Measurements from ENCODE around the gene CGB2.
"Not testable (repeated sequence)": the region's sequence is repeated elsewhere in the genome, so short reads cannot be mapped to it uniquely, and the experiment has no call there.

CGB2 gene

DNA sequence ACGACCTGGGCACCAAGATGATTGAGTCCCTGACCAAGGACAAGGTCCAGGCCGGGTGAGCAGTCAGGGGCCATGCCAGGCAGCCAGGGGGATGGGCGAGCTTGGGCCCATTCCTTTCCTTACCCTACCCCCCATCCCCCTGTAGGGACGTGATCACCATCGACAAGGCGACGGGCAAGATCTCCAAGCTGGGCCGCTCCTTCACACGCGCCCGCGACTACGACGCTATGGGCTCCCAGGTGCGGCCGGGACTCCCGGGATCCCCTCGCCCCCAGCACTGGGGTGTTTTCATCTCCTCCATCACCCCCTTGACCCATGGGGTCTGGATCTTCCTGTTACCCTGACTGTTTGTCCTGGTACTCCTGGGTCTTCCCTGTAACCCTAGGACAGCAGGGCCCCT lies 21.9 kb upstream of the CGB2 start:
- no peak for FAIRE-seq
- DNase-seq (ENCODE audit: low spot score): no peak

DNA sequence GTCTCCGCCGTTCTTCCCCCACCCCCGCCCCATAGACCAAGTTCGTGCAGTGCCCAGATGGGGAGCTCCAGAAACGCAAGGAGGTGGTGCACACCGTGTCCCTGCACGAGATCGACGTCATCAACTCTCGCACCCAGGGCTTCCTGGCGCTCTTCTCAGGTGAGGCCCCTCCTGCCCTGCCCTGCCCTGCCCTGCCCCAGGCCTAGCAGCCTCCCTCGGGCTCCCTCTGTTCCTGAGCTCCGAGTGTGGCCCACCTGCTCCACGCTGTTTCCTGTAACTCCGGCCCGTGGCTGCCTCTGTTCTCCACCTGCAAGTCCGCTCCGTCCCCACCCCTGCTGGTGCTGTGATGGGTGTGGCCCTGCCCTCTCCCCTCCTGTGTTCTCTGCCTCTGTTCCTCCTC lies 21.2 kb upstream of the CGB2 start:
- no peak for FAIRE-seq
- DNase-seq (ENCODE audit: low spot score): no peak

DNA sequence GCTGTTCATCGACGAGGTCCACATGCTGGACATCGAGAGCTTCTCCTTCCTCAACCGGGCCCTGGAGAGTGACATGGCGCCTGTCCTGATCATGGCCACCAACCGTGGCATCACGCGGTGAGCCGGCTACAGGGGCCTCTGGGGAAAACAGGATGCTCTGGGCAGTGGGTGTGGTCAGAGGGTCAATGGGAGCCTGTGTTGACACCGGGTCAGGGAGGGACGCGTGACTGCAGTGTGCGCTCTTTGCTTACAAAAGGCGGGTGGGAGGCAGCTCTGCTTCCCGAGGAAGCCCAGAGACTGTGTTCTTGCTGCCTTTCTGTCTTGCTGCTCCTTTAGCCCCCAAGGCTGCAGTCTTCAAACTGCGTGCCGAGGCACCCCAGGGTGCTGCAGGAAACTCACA lies 20.5 kb upstream of the CGB2 start:
- FAIRE-seq (no peak), DNase-seq (ENCODE audit: low spot score) (no peak)

DNA sequence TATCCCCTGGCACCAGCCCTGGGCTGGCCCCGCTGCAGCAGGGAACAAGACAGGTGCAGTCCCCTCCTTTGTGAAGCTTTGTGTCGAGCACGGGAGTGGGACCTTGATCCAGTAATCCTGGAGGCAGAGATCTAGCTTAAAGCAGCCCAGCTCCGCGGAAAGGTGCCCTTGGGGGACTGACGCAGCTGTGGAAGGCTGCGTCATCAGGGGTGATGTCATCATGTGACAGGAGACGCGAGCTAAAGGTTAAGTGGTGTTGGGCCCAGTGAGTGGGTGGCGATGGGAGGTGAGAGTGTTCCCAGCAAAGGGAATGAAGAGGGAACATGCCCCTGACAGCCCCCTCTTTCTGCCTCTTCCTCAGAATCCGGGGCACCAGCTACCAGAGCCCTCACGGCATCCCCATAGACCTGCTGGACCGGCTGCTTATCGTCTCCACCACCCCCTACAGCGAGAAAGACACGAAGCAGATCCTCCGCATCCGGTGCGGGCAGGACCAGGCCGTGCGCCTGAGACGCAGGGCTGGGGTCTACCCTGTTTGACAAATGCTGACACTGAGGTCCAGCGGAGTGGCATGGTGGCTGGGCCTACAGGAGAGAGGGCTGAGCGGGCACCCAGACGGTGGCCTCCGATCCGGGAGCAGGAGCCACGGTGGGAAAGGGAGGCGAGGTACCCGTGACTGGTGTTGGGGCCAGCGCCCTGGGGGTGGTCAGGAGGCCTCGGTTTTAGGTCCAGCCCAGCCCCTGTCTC lies 17.4 kb upstream of the CGB2 start:
- DNase-seq (ENCODE audit: low spot score): no peak
- FAIRE-seq: no peak

DNA sequence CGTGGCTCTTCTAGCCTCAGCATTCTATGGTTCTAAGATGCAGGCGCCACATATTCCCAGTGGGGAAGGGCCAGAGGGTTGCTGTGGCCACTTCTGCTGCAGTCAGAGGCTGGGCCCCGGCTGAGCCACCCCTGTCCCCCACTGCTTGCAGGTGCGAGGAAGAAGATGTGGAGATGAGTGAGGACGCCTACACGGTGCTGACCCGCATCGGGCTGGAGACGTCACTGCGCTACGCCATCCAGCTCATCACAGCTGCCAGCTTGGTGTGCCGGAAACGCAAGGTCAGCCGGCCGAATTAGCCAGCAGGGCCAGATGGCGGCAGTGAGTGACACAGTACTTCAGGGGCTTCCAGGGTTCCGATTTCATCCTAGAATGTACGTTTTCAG lies 16.8 kb upstream of the CGB2 start:
- FAIRE-seq (no peak), DNase-seq (ENCODE audit: low spot score) (no peak)

DNA sequence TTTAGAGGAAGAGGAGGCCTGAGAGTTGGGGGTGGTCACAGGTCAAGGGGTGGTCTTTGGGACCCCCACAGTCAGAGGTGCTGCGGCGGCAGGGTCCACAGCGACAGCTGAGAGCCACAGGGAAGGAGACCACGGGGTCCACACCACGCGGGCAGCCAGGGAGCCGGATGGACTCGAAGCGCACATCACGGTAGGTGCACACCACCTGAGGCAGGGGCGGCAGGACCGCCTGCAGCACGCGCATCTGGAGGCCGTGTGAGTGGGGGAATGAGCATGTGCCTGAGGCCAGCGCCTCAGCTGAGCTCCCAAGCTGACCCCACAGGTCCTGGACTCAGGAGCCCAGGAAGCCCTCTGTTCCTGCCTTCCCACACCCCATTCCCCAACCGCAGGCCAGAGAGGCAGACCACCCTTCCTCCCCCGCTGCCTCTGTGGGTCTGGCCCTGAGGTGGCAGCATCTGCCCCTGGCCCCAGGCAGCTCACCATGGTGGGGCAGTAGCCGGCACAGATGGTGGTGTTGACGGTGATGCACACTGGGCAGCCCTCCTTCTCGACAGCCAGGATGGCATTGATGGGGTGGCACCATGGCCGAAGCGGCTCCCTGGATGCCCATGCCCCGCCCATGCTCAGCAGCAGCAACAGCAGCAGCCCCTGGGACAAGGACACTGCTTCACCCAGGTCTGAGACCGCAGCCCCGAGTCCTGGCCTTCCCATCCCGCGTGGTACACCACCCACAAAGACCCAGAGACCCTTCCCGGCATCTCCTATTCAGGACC lies 15.4 kb upstream of the CGB2 start:
- DNase-seq (ENCODE audit: low spot score) (no peak), FAIRE-seq (no peak)

GRCh38 chr19:49017041-49017665 lies 14.5 kb upstream of the CGB2 start, which contains the start of gene LHB:
LHB (minus strand) TSS chr19:49017091; CDS start chr19:49017081, 10 bp downstream.
- DNase-seq (ENCODE audit: low spot score): no peak
- FAIRE-seq: no peak

DNA sequence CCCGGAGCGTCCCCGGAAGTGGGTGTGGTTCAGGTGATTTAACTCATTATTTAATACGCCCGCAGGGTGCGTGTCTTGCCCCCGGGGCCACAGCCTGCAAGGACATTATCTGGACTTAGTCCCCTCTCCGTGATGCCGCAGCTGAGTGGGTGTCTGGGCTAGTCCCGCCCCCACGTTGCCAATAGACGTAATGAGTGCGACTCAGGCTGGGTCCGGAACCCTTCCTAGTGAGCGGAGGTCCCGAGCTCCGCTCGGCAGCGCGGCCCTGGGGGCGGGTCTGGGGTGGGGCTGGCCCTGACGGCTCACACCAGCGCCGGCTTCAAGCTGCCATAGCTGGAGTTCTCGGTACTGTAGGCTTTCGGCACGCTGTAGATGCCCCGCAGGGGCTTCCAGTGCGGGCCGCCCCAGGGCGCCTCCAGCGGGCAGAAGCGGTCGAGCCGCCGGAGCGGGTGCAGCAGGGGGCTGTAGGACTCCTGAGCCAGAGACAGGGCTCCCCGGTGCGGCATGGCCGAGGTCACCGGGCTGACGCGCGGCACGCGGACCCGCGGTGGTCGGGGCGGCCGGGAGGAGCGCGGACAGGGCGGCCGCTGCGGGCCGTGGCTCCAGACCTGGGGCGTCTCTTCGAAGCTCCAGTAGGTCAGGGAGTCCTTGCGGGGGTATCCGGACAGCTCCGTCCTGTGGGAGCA lies 13.9 kb upstream of the CGB2 start:
- DNase-seq (ENCODE audit: low spot score): no peak
- FAIRE-seq: no peak

DNA sequence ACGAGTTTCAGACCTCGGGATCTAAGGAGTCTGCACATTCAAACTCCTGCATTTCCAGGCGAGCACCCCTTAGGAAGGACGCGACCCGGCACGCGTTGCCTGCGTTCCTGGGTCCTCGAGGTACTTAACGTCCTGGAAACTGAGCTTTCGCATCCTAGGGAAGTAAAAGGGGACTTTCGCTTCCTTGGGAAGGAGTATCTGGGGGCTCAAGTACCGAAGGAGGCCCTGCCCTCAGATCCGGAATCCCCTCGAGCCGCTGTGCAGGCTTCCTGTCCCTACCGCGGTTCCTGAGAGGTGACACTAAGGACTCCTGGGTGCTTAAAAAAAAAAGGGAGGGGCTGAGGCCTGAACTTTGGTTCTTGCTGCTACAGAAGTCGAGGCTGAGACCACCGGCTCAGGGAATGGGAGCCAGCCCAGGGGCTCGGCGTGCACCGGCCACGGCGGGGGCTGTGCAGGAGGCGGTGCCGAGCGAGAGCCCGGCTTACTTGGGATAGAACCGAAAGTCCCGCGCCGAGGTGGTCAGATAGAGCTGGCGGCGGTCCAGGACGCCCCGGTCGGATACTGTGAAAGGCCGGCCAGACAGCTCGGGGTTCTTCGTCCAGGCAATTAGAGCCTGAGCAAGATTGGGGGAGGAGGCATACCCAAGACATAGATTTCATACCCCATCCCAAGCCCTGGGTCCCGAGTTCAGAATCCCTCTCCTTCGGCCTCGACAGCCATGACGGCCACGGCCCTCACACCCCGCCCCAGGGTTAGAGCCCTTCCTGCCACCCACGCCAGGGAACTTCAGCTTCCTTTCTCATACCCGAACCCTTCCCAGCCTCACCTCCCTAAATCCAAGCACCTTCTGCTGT lies 13.1 kb upstream of the CGB2 start:
- DNase-seq (ENCODE audit: low spot score); FAIRE-seq: not testable (repeated sequence)

- DNase-seq (ENCODE audit: low spot score): no peak
- no peak for FAIRE-seq
Observed at GRCh38 chr19:49019242-49019932, 12.3 kb upstream of the CGB2 start.

DNA sequence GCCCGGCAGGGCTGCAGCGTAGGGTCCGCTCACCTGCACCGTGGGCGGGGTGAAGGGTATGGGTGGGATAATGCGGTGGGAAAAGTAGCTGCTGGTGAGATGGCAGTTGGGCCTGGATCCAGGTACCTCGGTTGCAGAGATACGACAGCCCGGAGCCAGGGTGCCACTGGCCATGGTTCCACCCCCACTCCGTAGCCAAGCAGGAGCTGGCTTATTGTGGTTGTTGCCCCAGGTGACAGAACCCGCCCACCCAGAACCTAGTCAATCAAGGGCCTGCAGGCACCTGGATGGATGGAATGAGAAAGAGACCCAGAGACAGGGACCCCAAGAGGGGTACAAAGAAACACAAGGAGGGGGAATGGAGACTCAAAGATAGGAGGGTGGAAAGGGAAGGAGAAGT lies 11.3 kb upstream of the CGB2 start:
- FAIRE-seq (no peak), DNase-seq (ENCODE audit: low spot score) (no peak)

DNA sequence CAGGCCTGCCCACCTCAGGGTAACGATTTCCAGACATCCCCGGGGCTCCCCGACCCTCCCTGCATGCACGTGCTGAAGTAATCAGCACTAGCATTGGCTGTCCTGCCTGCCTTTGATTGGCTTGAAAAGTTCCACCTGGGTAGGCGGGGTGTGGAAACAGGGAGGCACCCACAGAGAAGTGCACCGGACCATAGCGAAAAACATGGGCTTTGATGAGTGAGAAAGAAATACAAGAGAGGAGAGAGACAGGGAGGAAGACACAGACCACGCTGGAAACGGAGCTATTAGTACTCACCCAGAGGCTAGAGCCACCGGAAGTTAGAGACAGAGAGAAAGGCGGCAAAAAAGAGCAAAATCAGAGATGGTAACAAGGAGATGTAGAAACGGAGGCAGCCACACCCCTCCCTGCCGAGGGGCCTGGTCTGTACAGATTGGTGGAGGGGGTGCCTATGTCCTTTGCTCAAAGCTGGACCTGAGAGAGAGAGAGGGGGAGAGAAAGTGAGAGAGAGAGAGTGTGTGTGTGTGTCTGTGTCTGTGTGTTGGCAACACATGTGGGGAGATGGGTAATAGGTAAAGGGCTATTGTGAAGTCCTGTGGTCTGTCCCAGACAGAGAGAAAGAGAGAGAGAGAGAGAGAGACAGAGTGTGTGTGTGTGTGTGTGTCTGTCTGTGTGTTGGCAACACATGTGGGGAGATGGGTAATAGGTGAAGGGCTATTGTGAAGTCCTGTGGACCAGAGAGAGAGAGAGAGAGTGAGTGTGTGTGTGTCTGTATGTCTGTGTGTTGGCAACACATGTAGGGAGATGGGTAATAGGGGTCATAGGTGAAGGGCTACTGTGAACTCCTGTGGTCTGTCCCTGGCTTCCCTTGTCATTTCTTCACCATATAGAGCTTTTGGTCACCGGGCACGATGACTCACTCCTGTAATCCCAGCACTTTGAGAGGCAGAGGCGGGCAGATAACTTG lies 10.5 kb upstream of the CGB2 start:
- FAIRE-seq: peak; percentile 46
- peak; percentile 91 for DNase-seq (ENCODE audit: low spot score)

- DNase-seq (ENCODE audit: low spot score) (no peak), FAIRE-seq (no peak)
Observed at GRCh38 chr19:49022116-49022515, 9.6 kb upstream of the CGB2 start.

DNA sequence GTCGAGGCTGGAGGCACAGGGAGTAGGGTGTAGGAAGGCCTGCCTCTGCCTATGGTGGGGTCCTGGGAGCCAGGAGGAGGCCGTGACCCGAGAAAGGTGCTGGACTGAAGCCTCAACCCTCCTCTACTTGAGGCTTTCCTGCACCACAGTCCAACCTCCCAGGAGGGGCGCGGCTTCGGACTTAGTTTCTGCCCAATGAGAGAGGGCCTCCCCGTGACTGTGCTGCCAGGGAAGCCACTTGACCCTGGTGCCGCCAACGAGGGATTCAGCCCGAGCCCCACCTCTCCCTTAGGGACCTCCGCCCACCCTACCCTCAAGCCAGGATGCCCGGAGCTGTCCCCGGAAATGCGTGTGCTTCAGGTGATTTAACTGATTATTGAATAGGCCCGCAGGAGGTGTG lies 7.5 kb upstream of the CGB2 start, which contains the start of gene CGB3:
Gene CGB3 (minus strand): TSS at position 101 of the 400 bp plus-strand sequence. CDS start 362 bp downstream, outside the sequence.
- DNase-seq (ENCODE audit: low spot score); FAIRE-seq: not testable (repeated sequence)

- DNase-seq (ENCODE audit: low spot score); FAIRE-seq: not testable (repeated sequence)
Observed at GRCh38 chr19:49025088-49025487, 6.6 kb upstream of the CGB2 start.

- FAIRE-seq: not testable (repeated sequence)
- DNase-seq (ENCODE audit: low spot score): peak; percentile 22
Observed at GRCh38 chr19:49025599-49025998, 6.1 kb upstream of the CGB2 start.

DNA sequence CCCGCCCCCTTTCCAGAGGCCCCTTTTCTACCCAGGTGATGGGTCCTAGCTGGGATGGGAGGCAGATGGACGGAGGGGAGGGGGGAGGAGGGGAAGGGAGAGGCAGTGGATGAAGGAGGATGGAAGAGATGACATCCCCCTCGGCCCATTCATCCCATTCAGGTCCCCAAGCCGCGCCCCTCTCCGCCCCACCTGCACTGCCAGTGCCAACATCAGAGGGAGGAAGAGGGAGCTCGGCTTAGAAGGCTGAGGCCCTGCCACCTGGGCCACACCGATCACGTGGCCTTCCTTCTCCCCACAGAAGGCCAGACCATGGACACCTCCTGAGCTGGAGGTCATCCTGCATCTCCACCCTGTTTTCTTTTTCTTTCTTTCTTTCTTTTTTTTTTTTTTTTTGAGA lies 3.0 kb upstream of the CGB2 start:
- FAIRE-seq: not testable (repeated sequence)

DNA sequence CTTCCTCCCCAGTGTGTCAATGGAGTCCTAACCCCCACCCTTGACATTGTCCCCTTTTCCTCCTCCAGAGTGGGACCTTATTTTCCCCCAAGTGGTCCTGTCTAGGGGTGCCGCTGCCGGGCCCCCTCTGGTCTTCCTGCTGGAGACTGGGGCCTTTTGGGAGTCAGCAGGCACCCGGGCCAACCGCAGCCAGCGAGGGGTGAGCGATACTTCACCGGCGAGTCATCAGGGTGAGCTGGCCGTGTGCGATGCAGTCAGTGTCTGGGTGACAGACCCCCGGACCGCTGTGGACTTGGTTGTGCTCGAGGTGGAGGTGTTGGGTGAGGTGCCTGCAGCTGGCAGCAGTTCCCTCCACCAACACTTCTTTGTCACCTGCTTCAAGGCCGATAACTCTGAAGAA lies 1.9 kb upstream of the CGB2 start:
- not testable (repeated sequence) for FAIRE-seq
- peak; percentile 49 for DNase-seq (ENCODE audit: low spot score)

More for the DNA sequence above, 3.0 kb upstream of the CGB2 start:
- not testable (repeated sequence) for DNase-seq (ENCODE audit: low spot score)

GRCh38 chr19:49030323-49030722 lies 1.4 kb upstream of the CGB2 start:
- FAIRE-seq; DNase-seq (ENCODE audit: low spot score): not testable (repeated sequence)

Measured in RCC 7860 (cell line).